AG10803 (cell line): ENCODE results near the gene TMEM185A.
"Not testable (repeated sequence)": the region's sequence is repeated elsewhere in the genome, so short reads cannot be mapped to it uniquely, and the experiment has no call there.

Experiments
- DNase-seq: peaks from one replicate; pipeline ENCODE4 v3.0.0; 2010; ENCODE audit warnings: low read depth
- H3K4me3 ChIP-seq: 2 replicates; pipeline ENCODE4 v1.5.1; 2011; ENCODE audit warnings: mild to moderate bottlenecking, low read length, control low read depth
- TF ChIP-seq, protein P1 (sequence below): conservative IDR thresholded peaks from 2 replicates; pipeline ENCODE4 v1.5.1; 2011; ENCODE audit warnings: mild to moderate bottlenecking, low read length, control low read depth, inconsistent platforms

Gene TMEM185A

DNA sequence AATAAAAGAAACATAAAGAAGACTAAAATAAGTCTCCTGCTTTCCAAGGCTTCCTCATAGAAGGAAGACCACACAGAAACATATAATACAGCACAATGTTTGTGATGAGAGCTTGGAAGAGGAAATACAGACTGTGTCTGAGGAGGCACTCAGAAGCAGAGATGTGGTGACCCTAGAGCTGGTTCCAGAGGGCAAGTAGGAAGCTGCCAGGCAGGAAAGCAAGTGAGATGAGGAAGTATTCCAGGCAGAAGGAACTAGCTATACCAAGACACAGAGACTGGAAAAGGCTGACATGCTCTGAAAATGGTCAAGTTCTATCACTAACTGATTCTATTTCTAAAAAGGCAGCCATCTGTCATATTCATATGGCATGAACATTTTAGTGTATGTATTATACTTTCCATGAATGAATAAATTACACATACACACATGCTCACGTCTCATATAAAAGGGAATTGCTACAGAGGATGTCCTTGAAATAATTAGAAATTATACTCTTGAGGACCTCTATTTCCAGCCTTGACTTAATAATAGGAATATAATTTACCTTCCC, 19.9 kb downstream of the TMEM185A start:
- H3K4me3 ChIP-seq: no peak overlapping the region
- no peak for DNase-seq
- TF ChIP-seq, protein P1, sequence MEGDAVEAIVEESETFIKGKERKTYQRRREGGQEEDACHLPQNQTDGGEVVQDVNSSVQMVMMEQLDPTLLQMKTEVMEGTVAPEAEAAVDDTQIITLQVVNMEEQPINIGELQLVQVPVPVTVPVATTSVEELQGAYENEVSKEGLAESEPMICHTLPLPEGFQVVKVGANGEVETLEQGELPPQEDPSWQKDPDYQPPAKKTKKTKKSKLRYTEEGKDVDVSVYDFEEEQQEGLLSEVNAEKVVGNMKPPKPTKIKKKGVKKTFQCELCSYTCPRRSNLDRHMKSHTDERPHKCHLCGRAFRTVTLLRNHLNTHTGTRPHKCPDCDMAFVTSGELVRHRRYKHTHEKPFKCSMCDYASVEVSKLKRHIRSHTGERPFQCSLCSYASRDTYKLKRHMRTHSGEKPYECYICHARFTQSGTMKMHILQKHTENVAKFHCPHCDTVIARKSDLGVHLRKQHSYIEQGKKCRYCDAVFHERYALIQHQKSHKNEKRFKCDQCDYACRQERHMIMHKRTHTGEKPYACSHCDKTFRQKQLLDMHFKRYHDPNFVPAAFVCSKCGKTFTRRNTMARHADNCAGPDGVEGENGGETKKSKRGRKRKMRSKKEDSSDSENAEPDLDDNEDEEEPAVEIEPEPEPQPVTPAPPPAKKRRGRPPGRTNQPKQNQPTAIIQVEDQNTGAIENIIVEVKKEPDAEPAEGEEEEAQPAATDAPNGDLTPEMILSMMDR: no peak

DNA sequence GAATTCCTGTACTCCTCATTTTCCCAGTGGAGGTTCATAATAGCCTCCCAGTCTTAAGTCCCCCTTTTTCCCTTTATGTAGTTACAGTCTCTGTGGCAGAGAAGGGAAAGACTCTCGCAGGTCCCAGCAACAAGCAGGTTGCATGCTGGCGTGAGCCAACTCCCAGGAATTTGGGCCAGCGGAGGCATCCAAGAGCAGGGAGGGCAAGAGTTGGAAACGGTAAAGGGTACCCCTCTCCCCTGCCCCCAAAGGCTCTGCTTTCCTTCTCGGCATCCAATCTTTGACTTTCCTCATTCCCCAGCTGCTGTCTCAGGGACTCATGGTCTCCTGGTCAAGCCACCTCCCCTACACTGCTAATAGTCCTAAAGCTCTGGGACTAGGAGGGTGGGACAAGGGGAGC, 21.1 kb downstream of the TMEM185A start:
- TF ChIP-seq, protein P1: no peak
- H3K4me3 ChIP-seq: no peak overlapping the region
- DNase-seq: no peak

DNA sequence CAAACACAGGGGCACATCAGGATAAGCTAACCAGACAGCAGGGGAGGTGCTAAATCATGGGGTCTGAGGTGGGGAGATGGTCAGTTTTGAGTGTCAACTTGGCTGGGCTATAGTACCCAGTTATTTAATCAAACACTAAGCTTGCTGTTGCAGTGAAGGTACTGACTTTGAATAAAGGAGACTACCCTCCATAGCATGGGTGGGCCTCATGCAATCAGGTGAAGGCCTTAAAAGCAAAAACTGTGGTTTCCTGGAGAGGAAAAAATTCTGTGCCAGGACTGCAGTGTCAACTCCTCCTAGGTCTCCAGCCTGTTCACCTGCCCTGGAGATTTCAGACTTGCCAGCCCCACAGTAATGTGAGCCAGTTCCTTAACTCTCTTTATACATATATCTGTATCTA, 23.9 kb downstream of the TMEM185A start:
- TF ChIP-seq, protein P1: no peak
- DNase-seq: no peak
- no peak overlapping the region for H3K4me3 ChIP-seq

DNA sequence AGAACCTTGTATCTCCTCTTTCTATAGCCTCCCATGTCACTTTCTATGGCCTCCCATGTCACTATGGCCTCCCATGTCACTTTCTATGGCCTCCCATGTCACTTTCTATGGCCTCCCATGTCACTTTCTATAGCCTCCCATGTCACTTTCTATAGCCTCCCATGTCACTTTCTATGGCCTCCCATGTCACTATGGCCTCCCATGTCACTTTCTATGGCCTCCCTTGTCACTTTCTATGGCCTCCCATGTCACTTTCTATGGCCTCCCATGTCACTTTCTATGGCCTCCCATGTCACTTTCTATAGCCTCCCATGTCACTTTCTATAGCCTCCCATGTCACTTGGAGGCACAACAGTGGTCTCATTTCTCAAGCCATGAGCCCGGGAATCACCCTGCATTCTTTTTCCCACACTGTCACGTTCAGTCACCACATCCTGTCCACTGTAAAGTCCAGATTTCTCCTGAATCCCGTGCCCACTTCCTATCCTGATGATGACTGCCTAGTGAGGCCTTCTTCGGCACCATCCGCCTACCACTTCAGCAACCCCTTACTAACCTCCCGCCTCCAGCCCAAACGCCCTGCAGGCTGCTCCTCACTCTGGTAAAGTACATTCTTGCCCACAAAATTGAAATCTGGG, 26.2 kb downstream of the TMEM185A start:
- DNase-seq, H3K4me3 ChIP-seq: not testable (repeated sequence)

DNA sequence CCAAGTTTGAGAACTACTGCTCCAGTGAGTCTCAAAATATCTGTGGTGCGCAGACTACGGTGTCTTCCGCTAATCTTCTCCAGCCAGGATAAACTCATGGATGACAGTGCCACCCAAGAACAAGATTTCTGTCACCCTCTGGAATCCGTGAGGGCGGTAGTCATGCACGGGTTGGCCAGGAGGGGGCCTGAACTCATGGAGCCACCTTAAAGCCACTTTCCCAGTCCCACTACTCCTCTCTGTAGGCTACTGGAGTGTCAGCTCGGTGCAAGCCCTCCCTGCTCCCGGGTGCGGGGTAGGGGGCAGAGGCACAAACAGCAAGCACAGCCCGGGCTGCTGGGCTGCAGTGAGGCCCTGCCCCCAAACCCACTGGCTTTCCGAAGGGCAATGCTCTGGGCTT, 33.0 kb downstream of the TMEM185A start:
- not testable (repeated sequence) for H3K4me3 ChIP-seq, DNase-seq

DNA sequence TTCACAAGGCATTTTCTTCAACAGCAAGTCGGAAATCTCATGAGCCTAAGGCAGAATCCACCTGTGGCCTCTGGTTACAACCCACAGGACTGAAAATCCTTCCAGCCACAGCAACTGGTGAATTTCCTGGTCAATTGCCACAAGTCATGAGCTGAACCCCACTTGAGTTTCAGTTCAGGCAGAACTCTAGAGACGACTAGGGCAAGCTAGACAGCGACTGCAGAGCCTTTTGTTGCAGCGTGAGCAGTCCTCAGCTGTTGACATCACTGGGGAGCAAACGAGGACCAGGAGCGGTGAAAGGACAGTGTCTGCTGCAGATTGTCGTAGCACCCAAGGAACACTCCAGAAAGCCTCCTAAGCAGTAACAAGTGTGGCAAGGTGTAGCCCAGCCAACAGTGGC, 35.6 kb downstream of the TMEM185A start:
- not testable (repeated sequence) for DNase-seq, H3K4me3 ChIP-seq

DNA sequence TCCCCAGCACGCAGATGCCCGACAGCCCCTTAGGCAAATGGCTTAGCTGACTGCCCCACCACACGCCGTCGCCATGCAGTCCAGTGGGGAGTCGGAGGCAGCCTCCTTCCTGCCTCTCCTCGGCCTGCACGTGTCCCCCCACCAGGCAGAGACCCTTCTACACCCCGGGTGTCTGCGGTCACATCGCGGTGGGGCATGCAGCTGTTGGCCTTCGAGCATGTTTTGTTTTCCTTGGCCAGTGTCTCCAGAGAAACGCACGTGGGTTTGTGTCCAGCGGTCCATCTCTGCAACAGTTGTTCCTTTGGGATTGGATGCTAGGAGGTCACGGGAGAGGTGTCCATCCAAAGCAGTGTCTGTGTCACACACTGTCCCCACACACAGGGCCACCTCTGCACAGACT, 36.4 kb downstream of the TMEM185A start, which contains the start of gene HSFX2:
Gene HSFX2, minus strand, starts transcription at position 101 of the 400 bp plus-strand sequence. CDS start 614 bp downstream, outside the sequence.
- DNase-seq, H3K4me3 ChIP-seq: not testable (repeated sequence)

DNA sequence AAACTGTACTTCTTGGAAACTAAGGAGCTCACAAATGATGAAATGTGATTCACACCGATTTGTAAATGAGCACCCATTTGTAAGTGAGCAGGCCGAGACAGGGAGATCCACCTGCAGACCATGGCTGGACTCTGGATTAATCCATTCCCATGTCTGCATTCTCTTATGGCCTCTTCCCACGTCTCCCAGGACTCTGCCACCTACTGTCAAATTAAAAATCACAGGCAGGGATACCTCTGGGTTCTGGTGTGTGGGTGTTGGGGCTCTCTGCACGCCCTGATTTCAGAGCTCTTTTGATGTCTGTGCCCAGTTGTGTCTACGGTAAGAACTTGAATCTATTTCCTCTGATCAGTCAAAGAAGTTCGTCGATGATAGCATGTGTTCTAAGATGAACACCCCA, 40.6 kb downstream of the TMEM185A start:
- H3K4me3 ChIP-seq, DNase-seq: not testable (repeated sequence)

DNA sequence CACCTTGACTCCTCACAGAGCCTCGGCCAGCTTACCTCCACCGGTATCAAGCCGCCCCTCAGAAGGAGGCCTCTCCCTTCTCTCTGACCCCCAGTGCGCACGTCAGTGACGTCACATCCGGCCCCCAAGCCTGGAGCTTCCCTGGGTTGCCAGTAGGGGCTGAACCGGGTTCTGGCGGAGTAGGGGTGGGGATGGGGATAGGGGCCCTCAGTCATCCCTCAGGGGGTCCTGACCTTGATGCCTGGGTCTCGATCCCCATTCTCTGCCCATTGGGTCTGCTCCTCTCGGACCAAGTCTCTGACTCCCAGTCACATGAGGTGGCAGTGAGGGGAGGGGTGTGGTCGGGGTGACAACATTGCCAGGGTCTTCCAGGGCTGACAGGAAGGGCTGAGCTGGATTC, 44.2 kb downstream of the TMEM185A start, which contains the start of gene MAGEA9B:
Gene MAGEA9B, minus strand, starts transcription at position 101 of the 400 bp plus-strand sequence. CDS start 4,280 bp downstream, outside the sequence.
- not testable (repeated sequence) for DNase-seq, H3K4me3 ChIP-seq

DNA sequence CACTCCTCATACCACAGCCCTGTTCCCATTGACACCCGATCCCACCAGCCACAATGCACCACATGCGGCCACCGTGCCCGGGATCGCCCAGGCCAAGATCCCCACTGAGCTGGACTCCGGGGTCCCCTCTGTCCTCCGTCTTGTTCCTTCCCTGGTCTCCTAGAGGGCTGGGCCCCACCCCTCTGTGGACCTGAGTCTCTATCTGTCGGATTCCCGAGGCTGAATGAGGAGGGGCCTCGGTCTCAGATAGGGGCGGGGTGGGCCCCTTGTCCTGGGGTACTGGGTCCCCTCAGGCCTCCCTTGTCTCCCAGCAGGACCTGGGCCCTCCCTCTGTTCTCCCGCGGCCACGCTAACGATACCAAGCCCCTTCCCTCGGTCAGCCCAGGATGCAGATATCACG, 46.0 kb downstream of the TMEM185A start:
- DNase-seq: not testable (repeated sequence)

DNA sequence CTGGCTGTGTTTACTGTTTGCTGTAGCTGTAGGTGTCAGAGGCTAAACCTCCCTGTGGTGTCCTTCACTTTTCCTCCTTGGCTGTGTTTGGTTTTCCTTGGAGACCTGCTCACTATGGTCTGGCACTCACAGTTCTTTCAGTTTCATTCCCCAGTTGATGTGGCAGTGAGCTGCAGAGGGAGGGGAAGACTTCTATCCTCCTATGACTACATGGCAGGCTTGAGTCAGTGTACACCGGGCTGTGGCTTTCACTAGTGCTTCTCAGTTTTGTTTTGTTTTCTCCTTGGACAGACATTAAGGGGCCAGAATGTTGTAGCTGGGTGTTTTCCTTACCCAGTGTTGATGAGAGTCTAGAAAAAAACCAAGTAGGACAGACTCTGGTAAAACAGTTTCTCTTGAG, 58.1 kb downstream of the TMEM185A start:
- H3K4me3 ChIP-seq, DNase-seq: not testable (repeated sequence)

More for the DNA sequence above, 46.0 kb downstream of the TMEM185A start:
- not testable (repeated sequence) for H3K4me3 ChIP-seq
